NCI-H2081 treated with DMSO at 0.1 percent for 48 hours (cell line): ENCODE data around the gene NPBWR2.

Source experiments
- DNase-seq: peaks from one replicate; lab custom pipeline; 2025; lab: John Stamatoyannopoulos, UW

Gene NPBWR2

GRCh38 chr20:64056889-64057627 lies 50.3 kb downstream of the NPBWR2 start:
- DNase-seq = no peak

DNA sequence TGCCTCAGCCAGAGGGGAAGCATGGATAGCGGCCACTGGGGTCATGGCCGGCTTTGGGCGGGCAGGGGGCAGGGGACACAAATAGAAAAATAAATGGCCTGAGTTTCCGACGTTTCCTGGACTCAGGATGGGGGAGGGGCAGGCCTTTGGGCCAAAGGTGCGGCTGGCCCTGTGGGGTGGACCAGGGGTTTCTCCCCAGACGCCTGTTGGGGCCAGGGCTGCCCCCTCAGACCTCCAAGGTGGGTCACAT lies 50.8 kb downstream of the NPBWR2 start:
- no peak for DNase-seq

- no peak for DNase-seq
These were observed 51.3 kb downstream of the NPBWR2 start for GRCh38 chr20:64055893-64056638.

DNA sequence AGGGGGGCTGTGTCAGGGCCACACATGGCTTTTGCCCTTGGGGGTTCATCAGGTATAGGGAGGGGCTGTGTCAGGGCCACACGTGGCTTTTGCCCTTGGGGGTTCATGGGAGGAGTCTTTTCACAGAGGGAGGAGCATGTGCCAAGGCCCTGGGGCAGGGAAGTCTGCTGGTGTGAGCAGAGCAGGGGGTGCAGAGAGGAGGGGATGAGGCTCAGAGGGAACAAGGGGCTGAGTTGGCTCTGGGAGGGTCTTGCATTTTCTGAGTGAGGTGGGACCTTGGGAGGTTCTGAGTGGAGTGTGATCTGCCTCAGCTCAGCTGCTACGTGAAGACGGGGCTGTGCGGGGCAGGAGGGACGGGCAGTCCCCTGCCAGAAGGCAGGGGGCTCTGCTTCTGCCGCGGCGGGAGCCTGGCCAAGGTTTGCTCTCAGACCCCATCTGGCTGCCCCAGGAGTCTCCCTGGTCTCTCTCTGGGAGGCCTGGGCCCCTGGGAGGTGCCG lies 51.9 kb downstream of the NPBWR2 start:
- no peak for DNase-seq

DNA sequence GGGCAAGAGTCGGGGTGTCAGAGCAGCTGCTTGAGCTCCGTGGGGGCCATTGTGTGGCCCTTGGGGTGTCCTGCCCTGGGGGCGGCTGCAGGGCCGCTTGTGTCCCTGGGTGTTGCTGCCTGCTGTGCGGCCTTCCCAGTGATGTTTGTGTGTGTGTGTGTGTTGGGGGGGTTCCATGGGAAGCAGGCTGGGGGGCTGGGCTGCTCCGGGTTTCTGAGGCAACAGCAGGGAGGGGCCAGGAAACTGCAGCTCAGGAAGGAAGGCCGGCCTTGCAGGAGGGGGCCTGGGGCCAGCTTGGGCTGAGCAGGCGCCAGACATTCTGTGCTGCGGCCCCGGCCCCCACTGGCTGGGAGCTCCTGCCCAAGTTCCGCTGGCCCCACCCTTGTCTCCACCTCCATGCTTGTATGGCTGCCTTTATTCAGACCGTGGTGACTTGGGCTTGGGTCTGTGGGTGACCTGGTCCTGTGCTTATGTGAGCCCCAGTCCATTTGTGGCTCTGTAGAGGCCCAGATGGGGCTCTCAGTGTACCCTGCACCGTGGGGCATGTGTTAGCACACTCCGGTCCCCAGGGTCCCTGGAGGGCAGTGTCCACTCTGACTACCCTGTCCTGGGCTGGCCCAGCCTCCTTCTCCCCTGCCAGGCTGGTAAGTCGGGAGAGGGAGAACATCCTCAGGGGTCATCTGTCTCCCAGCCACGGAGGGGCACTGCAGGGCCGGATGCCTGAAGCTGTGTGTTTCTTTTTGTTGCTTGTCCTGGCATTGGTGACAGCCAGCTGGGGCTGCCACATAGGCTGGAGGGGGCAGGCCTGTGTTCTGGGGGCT lies 53.3 kb downstream of the NPBWR2 start:
- no peak for DNase-seq
